Epithelial cell of esophagus (primary cell): ENCODE results near the gene EIF3L.

Experiments used
- DNase-seq: peaks from one replicate; pipeline ENCODE4 v3.0.0; 2010; ENCODE audit warnings: low read depth
- H3K4me3 ChIP-seq: 2 replicates; pipeline ENCODE4 v1.5.1; 2011; ENCODE audit warnings: mild to moderate bottlenecking, low read length, control low read depth
- TF ChIP-seq, protein P1 (sequence below): IDR thresholded peaks from 2 replicates; pipeline ENCODE4 v1.5.1; 2011; ENCODE audit warnings: low read depth, mild to moderate bottlenecking, low read length, control low read depth, inconsistent platforms; ENCODE audit not compliant: insufficient read depth; ENCODE audit errors: missing control alignments

EIF3L gene

GRCh38 chr22:37924386-37925065 lies 75.3 kb downstream of the EIF3L start:
- DNase-seq = no peak
- no peak overlapping the region for H3K4me3 ChIP-seq
- TF ChIP-seq, protein P1, sequence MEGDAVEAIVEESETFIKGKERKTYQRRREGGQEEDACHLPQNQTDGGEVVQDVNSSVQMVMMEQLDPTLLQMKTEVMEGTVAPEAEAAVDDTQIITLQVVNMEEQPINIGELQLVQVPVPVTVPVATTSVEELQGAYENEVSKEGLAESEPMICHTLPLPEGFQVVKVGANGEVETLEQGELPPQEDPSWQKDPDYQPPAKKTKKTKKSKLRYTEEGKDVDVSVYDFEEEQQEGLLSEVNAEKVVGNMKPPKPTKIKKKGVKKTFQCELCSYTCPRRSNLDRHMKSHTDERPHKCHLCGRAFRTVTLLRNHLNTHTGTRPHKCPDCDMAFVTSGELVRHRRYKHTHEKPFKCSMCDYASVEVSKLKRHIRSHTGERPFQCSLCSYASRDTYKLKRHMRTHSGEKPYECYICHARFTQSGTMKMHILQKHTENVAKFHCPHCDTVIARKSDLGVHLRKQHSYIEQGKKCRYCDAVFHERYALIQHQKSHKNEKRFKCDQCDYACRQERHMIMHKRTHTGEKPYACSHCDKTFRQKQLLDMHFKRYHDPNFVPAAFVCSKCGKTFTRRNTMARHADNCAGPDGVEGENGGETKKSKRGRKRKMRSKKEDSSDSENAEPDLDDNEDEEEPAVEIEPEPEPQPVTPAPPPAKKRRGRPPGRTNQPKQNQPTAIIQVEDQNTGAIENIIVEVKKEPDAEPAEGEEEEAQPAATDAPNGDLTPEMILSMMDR = no peak

DNA sequence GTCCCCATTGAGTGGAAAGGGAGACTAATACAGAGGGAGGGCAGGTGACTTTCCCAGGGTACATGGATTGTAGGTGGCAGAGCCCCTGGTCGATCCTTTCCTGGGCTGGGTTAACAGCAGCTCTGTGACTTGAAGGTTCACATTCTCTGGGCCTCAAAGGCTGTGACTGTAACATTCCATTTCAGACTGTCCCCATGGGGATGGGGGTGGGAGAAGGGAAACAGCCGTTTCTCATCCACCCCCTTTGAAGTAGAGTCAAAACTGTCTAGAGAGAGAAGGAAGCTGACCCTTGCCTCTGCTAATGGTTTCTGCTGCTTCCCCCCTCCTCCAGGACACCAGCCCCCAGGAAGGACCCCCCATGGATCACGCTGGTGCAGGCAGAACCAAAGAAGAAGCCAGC lies 76.1 kb downstream of the EIF3L start:
- no peak for DNase-seq
- TF ChIP-seq, protein P1 = no peak
- H3K4me3 ChIP-seq = no peak overlapping the region

DNA sequence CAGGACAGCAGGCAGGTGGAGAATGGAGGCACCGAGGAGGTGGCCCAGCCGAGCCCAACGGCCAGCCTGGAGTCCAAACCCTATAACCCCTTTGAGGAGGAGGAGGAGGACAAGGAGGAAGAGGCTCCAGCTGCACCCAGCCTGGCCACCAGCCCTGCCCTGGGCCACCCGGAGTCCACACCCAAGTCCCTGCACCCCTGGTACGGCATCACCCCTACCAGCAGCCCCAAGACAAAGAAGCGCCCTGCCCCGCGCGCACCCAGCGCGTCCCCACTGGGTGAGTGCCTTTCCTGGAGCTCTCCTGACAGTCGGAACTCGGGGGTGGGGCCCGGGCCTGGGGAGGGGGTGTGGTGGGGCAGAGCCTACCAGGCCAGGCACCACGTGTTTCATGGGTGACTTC lies 76.5 kb downstream of the EIF3L start:
- H3K4me3 ChIP-seq = no peak overlapping the region
- DNase-seq = no peak
- TF ChIP-seq, protein P1 = no peak

DNA sequence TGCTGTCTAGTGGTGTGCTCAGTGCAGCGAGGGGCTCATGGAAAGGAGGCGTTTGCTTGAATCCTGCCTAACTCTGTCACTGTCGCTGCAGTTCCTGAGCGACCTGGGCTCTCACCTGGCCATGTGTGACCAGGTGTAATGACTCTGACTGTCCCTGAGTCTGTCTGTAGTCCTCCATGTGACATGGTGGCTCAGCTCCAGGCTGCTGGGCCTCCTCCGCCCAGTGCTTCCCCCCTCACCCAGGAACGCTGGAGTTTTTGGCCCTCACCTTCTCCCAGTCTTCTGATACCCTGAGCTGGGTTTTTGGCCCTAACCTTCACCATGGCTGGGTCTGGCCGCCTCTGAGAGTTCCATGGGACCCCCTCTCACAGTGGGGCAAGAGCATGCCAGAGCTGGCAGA lies 77.1 kb downstream of the EIF3L start:
- H3K4me3 ChIP-seq = no peak overlapping the region
- no peak for DNase-seq
- TF ChIP-seq, protein P1 = no peak

GRCh38 chr22:37926771-37927636 lies 77.8 kb downstream of the EIF3L start:
- TF ChIP-seq, protein P1 = no peak
- DNase-seq = no peak
- no peak overlapping the region for H3K4me3 ChIP-seq

GRCh38 chr22:37927637-37927936 lies 78.4 kb downstream of the EIF3L start:
- DNase-seq = no peak
- TF ChIP-seq, protein P1 = no peak
- H3K4me3 ChIP-seq = no peak overlapping the region
